NCI-H748 treated with DMSO at 0.1 percent for 48 hours (cell line): ENCODE measurements around the gene QSOX1.
"Not testable (repeated sequence)": the region's sequence is repeated elsewhere in the genome, so short reads cannot be mapped to it uniquely, and the experiment has no call there.

ENCODE experiments used
- DNase-seq: peaks from one replicate; lab custom pipeline; 2025; lab: John Stamatoyannopoulos, UW

QSOX1 gene

GRCh38 chr1:180188684-180189175 lies 34.1 kb downstream of the QSOX1 start:
- DNase-seq, result no peak

- no peak for DNase-seq
Measured at GRCh38 chr1:180190091-180190490, 35.4 kb downstream of the QSOX1 start.

- no peak for DNase-seq
Measured at GRCh38 chr1:180192172-180192571, 37.5 kb downstream of the QSOX1 start.

GRCh38 chr1:180193141-180194047 lies 38.7 kb downstream of the QSOX1 start:
- no peak for DNase-seq

GRCh38 chr1:180194048-180194425 lies 39.4 kb downstream of the QSOX1 start:
- no peak for DNase-seq

GRCh38 chr1:180194546-180195207 lies 40.0 kb downstream of the QSOX1 start:
- DNase-seq, result no peak

- DNase-seq, result no peak
Measured at GRCh38 chr1:180195401-180195800, 40.7 kb downstream of the QSOX1 start.

GRCh38 chr1:180195916-180196315 lies 41.2 kb downstream of the QSOX1 start:
- DNase-seq, result no peak

- DNase-seq, result no peak
Measured at GRCh38 chr1:180196436-180197003, 41.9 kb downstream of the QSOX1 start.

- no peak for DNase-seq
Measured at GRCh38 chr1:180197231-180197630, 42.6 kb downstream of the QSOX1 start.

GRCh38 chr1:180198196-180198595 lies 43.5 kb downstream of the QSOX1 start:
- no peak for DNase-seq

- DNase-seq, result no peak
Measured at GRCh38 chr1:180198611-180199010, 43.9 kb downstream of the QSOX1 start.

- DNase-seq, result no peak
Measured at GRCh38 chr1:180199018-180199417, 44.3 kb downstream of the QSOX1 start.

GRCh38 chr1:180201451-180202200 lies 47.0 kb downstream of the QSOX1 start:
- no peak for DNase-seq

GRCh38 chr1:180202588-180202987 lies 47.9 kb downstream of the QSOX1 start:
- DNase-seq, result not testable (repeated sequence)

GRCh38 chr1:180204231-180204630 lies 49.6 kb downstream of the QSOX1 start:
- no peak for DNase-seq

GRCh38 chr1:180206581-180206980 lies 51.9 kb downstream of the QSOX1 start:
- DNase-seq, result no peak

- no peak for DNase-seq
Measured at GRCh38 chr1:180208264-180208663, 53.6 kb downstream of the QSOX1 start.

- DNase-seq, result no peak
Measured at GRCh38 chr1:180210008-180210620, 55.4 kb downstream of the QSOX1 start.

- DNase-seq, result no peak
Measured at GRCh38 chr1:180211156-180211859, 56.6 kb downstream of the QSOX1 start.

GRCh38 chr1:180211860-180212229 lies 57.2 kb downstream of the QSOX1 start:
- DNase-seq, result no peak
